ENCODE results near the gene CRPPA.
"Not testable (repeated sequence)": the region's sequence is repeated elsewhere in the genome, so short reads cannot be mapped to it uniquely, and the experiment has no call there.

Gene CRPPA

GRCh38 chr7:16455591-16455990 lies 34.3 kb upstream of the CRPPA start:
- no peak for TF ChIP-seq CTCF (IDR thresholded peaks at IDR 0.05; ENCODE audit: insufficient read depth, low read depth, low read length, missing control alignments)
- no peak overlapping the region for H3K4me3 ChIP-seq (ENCODE audit: low read length)
- DNase-seq (ENCODE audit: low read depth): no peak

- no peak for DNase-seq (ENCODE audit: low read depth)
- no peak for TF ChIP-seq CTCF (IDR thresholded peaks at IDR 0.05; ENCODE audit: insufficient read depth, low read depth, low read length, missing control alignments)
- H3K4me3 ChIP-seq (ENCODE audit: low read length): no peak overlapping the region
These were observed 29.0 kb upstream of the CRPPA start for GRCh38 chr7:16450366-16450765.

- H3K4me3 ChIP-seq (ENCODE audit: low read length): no peak overlapping the region
- TF ChIP-seq CTCF (IDR thresholded peaks at IDR 0.05; ENCODE audit: insufficient read depth, low read depth, low read length, missing control alignments): no peak
- DNase-seq (ENCODE audit: low read depth): no peak
These were observed 26.5 kb upstream of the CRPPA start for GRCh38 chr7:16447876-16448275.

- no peak for TF ChIP-seq CTCF (IDR thresholded peaks at IDR 0.05; ENCODE audit: insufficient read depth, low read depth, low read length, missing control alignments)
- H3K4me3 ChIP-seq (ENCODE audit: low read length): no peak overlapping the region
- no peak for DNase-seq (ENCODE audit: low read depth)
These were observed 25.2 kb upstream of the CRPPA start for GRCh38 chr7:16446508-16446907.

- not testable (repeated sequence) for DNase-seq (ENCODE audit: low read depth)
These were observed 22.5 kb upstream of the CRPPA start for GRCh38 chr7:16443871-16444270.

GRCh38 chr7:16438988-16439387 lies 17.6 kb upstream of the CRPPA start:
- TF ChIP-seq CTCF (IDR thresholded peaks at IDR 0.05; ENCODE audit: insufficient read depth, low read depth, low read length, missing control alignments): no peak
- DNase-seq (ENCODE audit: low read depth): no peak
- H3K4me3 ChIP-seq (ENCODE audit: low read length): no peak overlapping the region

More at GRCh38 chr7:16443871-16444270, 22.5 kb upstream of the CRPPA start:
- H3K4me3 ChIP-seq (ENCODE audit: low read length): not testable (repeated sequence)

- TF ChIP-seq CTCF (IDR thresholded peaks at IDR 0.05; ENCODE audit: insufficient read depth, low read depth, low read length, missing control alignments): no peak
- peak; percentile 27 for DNase-seq (ENCODE audit: low read depth)
These were observed 15.0 kb upstream of the CRPPA start for GRCh38 chr7:16436306-16436705.

More at GRCh38 chr7:16436306-16436705, 15.0 kb upstream of the CRPPA start:
- H3K4me3 ChIP-seq (ENCODE audit: low read length): no peak overlapping the region

Measured in epithelial cell of esophagus (primary cell).